SU-DHL-6 (cell line): ENCODE measurements around the gene DNER.

Experiments used
- EZH2phosphoT487 ChIP-seq: fragments of 200-600 bp; sonication (generic), shearing (Covaris generic); conservative IDR thresholded peaks from 2 replicates; pipeline ENCODE4 v1.6.1; 2018; ENCODE audit warnings: mild to moderate bottlenecking, antibody characterized with exemption, low read length, moderate library complexity, mixed read lengths
- TF ChIP-seq, protein P1 (sequence below): fragments of 200-600 bp; sonication (generic); IDR thresholded peaks from one replicate; pipeline ENCODE4 v1.5.1; 2017; ENCODE audit warnings: antibody characterized with exemption, mild to moderate bottlenecking, low read length, moderate library complexity; ENCODE audit not compliant: insufficient read depth, poor library complexity, severe bottlenecking

DNA sequence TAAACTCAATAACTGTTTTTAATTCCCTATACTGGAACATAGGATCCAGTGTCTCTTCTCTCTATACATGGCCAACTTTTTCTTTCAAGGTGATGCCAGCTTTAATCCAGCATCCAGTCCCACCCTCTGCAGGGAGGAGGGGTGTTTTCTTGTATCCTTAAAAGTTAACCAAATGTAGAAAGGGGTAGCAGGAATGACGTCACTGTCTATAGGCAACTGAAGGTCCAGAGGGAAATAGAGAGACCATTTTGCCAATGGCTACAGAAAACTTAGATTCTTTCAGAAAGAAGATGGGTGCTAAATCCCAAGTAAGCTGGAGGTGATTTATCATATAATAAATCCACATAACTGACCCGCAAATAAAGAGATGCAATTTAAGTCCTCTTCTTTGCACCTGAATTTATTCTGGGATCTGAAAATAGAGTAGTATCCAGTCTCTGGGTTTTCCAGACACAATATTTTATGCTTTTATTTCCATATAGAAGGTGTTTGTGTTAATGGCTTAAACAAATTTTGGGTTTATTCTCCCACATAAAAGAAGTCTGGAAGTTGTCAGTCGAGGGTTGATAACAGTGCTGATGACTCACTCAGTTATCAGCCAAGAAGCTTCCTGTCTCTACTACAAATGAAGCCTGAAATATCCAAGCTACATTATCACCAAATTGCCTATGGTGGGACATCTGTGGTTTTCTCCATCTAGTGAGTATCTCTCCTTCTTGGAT lies 5.7 kb upstream of the DNER start:
- TF ChIP-seq, protein P1, sequence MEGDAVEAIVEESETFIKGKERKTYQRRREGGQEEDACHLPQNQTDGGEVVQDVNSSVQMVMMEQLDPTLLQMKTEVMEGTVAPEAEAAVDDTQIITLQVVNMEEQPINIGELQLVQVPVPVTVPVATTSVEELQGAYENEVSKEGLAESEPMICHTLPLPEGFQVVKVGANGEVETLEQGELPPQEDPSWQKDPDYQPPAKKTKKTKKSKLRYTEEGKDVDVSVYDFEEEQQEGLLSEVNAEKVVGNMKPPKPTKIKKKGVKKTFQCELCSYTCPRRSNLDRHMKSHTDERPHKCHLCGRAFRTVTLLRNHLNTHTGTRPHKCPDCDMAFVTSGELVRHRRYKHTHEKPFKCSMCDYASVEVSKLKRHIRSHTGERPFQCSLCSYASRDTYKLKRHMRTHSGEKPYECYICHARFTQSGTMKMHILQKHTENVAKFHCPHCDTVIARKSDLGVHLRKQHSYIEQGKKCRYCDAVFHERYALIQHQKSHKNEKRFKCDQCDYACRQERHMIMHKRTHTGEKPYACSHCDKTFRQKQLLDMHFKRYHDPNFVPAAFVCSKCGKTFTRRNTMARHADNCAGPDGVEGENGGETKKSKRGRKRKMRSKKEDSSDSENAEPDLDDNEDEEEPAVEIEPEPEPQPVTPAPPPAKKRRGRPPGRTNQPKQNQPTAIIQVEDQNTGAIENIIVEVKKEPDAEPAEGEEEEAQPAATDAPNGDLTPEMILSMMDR = no peak
- TF ChIP-seq EZH2phosphoT487 = no peak
